ENCODE results near the gene ATP6V0D1.

The ATP6V0D1 gene

DNA sequence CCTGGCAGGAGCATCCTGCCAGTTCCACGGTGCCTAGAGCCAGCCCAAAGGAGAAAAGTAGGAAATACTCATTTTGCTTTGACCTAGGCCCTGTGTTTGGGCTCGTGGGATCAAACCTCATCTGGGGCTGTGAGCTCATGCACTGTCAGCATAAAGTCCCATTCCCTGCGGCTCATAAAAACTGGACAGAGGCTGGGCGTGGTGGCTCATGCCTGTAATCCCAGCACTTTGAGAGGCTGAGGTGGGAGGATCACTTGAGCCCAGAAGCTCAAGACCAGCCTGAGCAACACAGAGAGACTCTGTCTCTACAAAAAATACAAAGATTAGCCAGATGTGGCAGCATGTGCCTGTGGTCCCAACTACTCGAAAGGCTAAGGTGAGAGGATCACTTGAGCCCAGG, 17.9 kb downstream of the ATP6V0D1 start:
- DNase-seq (ENCODE audit: low spot score) = no peak

DNA sequence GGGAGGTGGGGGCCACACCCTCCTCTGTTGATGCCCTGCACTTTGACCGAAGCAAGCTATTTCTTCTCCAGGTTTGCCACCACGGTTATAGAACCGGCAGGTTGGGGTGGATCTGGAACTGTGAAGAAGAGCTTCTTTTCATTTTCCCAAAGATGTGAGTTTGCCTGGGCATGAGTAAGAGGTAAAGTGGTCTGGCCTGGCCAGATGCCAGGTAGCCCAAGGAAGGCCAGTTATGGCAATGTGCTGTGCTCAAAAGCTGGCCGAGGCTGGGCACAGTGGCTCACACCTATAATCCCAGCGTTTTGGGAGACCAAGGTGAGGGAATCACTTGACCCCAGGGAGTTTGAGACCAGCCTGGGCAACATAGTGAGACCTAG, 18.7 kb downstream of the ATP6V0D1 start:
- DNase-seq (ENCODE audit: low spot score) = no peak

DNA sequence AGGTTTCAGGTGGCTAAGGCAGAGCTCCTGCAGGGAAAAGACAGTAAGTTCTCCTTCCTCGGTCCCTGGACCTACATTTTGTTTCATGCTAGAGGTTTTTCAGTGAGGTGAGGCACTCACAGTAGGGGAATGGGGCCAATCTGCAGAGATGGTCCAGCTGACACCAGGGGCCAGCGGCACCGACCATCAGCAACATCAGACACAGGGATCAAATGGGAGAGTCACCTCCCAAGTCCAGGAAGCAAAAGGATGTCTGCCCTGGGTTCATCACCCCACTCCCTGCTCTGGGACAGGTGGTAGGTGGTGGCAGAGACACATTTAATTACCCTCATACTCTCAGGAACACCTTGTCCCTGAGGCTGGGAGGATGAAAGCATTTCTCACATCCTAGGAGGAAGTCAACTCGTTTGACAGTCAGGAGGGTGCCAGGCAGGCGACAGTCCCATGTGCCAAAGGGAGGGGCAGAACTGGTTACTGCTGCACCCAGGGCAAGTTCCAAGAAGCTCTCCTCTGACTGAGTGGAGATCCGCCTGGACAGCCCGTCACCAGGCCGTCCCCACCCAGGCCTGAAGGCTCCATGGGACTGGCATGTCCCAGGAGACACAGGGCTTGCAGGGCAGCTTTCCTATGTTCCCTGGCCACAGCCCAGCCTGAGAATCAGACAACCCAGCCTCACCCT, 19.2 kb downstream of the ATP6V0D1 start:
- no peak for DNase-seq (ENCODE audit: low spot score)

- no peak for DNase-seq (ENCODE audit: low spot score)
Observed at GRCh38 chr16:67460961-67461360, 20.0 kb downstream of the ATP6V0D1 start.

GRCh38 chr16:67460168-67460567, 20.8 kb downstream of the ATP6V0D1 start:
- no peak for DNase-seq (ENCODE audit: low spot score)

DNA sequence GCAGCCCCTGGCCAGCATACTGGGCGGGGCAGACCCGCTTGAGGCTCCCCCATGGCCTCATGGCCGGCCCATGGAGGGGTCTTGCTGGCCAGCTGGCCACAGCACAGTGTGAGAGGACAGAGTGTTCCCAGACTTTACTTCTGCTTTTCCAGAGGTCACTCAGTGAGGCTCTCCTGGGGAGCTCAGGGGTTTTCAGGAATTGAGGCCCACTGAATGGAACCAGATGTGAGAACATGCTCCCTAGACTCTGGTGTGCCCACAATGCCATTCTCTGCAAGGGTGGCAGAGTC, 21.2 kb downstream of the ATP6V0D1 start:
- no peak for DNase-seq (ENCODE audit: low spot score)

GRCh38 chr16:67459066-67459860, 21.7 kb downstream of the ATP6V0D1 start:
- DNase-seq (ENCODE audit: low spot score) = peak; percentile 35

DNA sequence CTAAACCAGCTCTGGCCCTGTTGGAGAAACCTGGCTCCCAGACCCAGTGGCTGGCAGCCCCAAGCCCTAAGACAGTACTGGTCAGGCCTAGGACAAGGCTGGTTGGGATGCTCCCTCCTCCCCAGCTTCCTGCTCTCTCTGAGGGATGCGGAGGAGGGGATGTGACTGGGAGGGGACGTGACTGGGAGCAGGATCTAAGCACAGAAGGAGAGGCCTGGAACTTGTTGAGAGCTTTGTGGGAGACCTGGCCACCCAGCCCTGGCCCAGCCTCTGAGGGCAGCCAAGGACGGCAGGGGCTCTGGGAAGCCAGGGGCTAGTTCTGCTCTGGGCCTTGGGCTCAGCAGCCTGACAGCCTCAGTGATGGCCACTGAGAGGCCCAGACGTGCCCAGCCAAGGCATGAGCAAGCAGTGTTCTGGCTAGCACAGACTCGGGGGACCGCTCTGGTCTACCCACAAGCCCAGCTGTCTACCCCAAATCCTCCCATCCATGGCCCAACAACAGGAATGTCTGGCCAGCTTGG, 22.8 kb downstream of the ATP6V0D1 start:
- DNase-seq (ENCODE audit: low spot score) = no peak

DNA sequence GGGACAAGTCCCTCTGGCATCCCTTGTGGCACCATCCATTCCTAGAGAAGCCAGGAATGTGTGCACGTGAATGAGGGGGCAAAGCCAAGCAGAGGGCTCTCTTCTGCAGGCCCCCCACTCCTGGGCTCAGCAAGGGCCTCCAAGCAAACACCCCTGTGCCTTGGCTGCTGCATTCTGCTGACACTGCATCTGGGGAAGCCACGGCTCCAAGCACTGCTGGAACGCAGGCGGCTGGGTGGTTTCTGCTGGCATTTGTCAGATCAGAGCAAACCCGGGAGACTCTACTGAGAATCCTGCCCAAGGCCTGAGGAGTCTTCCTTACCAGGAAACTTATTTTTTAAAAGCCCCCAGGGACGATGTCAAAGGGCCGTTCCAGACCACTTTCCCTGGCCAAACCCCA, 23.3 kb downstream of the ATP6V0D1 start:
- DNase-seq (ENCODE audit: low spot score) = no peak

GRCh38 chr16:67456391-67457081, 24.4 kb downstream of the ATP6V0D1 start:
- DNase-seq (ENCODE audit: low spot score) = peak; percentile 74

GRCh38 chr16:67454852-67455251, 26.1 kb downstream of the ATP6V0D1 start:
- DNase-seq (ENCODE audit: low spot score) = no peak

DNA sequence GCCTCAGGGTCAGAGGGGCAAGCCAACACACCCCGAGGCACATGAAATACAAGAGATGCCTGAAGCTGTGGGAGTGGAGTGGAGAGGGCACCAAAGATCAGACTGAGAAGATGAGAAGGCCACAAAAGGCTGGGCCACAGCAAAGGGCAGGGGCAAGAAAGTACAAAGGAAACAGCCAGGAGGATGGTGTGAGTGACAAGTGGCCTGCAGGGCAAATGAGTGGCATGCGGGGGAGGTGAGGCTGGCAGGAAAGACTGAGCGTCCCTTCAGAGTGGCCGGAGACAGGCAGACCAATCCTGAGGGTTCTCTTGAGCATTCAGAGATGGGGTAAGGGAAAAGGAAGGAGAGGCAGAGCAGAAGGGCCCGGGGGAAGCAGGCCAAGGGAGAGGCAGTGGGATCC, 26.9 kb downstream of the ATP6V0D1 start:
- DNase-seq (ENCODE audit: low spot score) = no peak

GRCh38 chr16:67451704-67452435, 29.1 kb downstream of the ATP6V0D1 start:
- DNase-seq (ENCODE audit: low spot score) = no peak

- no peak for DNase-seq (ENCODE audit: low spot score)
Observed at GRCh38 chr16:67451061-67451703, 29.8 kb downstream of the ATP6V0D1 start.

GRCh38 chr16:67449739-67450138, 31.2 kb downstream of the ATP6V0D1 start:
- DNase-seq (ENCODE audit: low spot score) = no peak

GRCh38 chr16:67449336-67449735, 31.6 kb downstream of the ATP6V0D1 start:
- no peak for DNase-seq (ENCODE audit: low spot score)

GRCh38 chr16:67448580-67448979, 32.4 kb downstream of the ATP6V0D1 start:
- no peak for DNase-seq (ENCODE audit: low spot score)

DNA sequence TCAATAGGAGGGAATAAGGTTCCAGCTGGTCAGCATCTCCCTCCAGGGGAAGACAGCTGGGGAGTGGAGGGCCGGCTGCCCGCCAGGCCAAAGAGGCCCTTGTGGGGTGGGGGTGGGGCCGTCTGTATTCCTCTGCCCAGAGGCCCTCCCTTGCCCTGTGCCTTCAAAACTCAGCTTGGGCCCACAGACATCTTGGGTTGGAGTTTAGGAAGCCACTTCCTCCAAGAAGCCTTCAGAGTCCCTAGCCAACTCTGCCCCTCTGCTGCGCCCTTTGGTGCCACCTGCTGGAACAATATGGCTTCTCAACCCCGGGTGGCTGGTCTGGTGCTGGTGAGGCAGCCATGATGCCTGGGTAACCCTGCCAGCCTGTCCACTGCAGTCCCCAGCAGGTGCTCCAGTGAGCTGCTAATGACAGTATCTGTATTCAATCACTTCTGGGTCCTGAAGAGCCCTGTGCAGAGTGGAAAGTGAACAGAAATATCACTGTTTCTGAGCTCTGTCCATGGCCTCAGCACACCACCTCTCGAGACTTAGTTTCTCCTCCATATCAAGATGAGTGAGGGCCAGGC, 33.4 kb downstream of the ATP6V0D1 start:
- peak; percentile 48 for DNase-seq (ENCODE audit: low spot score)

- DNase-seq (ENCODE audit: low spot score) = no peak
Observed at GRCh38 chr16:67446968-67447507, 33.9 kb downstream of the ATP6V0D1 start.

- DNase-seq (ENCODE audit: low spot score) = no peak
Observed at GRCh38 chr16:67445913-67446907, 34.7 kb downstream of the ATP6V0D1 start.
